ENCODE data around the gene NRIP3. TPM values are rescaled to one million over a fixed set of nuclear protein-coding genes. Genes with fewer than 3 reads are reported as not detected.

NRIP3 gene
- total RNA-seq, 1 experiment from 2014 or later, result not detected

DNA sequence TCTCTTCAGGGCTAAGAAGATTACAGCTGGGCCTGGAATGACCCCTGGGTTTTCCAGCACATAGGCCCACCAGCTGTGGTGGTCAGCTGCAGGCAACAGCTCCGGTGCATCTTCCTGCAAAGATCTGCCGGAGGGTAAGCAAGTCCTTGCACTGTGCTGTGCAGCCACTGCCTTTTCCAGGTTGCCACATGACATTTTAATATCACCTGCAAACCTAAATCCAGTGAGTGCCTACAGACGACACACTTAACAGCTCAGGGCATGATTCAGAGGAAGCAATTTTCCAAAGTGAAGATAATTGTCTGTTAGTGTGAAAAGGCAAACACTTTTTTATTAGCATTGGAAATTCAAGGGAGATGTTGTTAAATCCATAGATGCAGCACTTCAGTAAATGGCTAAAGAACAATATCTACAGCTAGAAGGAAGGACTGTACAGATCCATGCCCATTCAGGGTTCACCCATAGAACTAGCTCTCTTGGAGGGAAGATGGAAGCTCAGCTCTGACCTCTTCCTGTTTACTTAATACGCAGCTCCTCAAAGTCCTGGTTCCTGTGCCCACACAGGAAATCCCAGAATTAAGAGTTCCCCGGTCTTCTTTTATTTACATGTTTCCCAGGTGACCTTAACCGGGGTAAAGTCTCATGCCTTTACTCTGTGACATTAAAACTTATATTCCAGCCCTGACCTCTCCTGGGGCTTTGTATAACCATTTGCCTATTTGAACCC, 13.3 kb upstream of the NRIP3 start:
- Histone ChIP-seq H3K36me3 (ENCODE audit: low read depth, low read length) (no peaks in the 10 kb centered on the region), H3K4me1 (ENCODE audit: insufficient read depth, low read length) (no peaks in the 10 kb centered on the region), H3K27ac (ENCODE audit: low read length) (no peak overlapping the region), H3F3A (ENCODE audit: low read length, unreplicated experiment) (no peaks in the 10 kb centered on the region), H3K27me3 (ENCODE audit: low read length) (no peaks in the 10 kb centered on the region), H4K20me1 (ENCODE audit: low read length) (no peaks in the 10 kb centered on the region), H3K79me2 (ENCODE audit: low read length) (no peaks in the 10 kb centered on the region), H3K9me2 (replicated peaks; ENCODE audit: low read length) (no peaks in the 10 kb centered on the region), H3K9ac (ENCODE audit: low read length) (no peak overlapping the region), H3K9me3 (ENCODE audit: low read length) (no peaks in the 10 kb centered on the region), H2AFZ (ENCODE audit: low read length) (no peak overlapping the region), H3K4me3 (ENCODE audit: low read length) (no peak overlapping the region), H3K4me2 (ENCODE audit: low read length) (no peak overlapping the region)
- CTCF ChIA-PET, result no interaction called here
- intact Hi-C loops (cut with micrococcal nuclease), result no loop called here
- POLR2A ChIA-PET (ENCODE audit: unreplicated experiment), result interaction anchor here (0.6 kb wide), 1 partner anchor 892 kb away, joined by 10 read pairs; no protein-coding TSS in a partner anchor
- BruUV-seq (replicated peaks), result no TSS peak
- ATAC-seq, result no peak
- DNase-seq, result no peak
- no peak for TF ChIP-seq EZH2 (IDR thresholded peaks at IDR 0.05; ENCODE audit: low read length, unreplicated experiment)

DNA sequence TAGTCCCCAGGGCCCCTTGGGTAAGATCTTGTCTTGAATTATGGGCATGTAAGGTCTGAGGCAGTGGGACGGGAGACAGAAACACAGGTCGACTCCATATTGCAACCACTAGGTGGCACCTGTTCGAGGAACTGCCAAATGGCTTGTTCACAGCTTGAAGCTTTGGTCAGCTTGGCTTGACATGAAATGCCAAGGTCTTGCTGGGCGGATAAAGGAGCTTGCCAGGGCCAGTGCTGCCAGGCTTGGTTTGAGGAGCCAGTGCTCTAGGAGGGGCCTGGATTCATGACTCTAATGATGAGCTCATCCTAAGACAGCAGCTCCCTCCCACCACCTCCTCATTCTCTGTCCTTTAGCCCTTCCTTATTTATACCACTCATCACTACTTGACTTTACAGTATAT, 11.9 kb upstream of the NRIP3 start:
- Histone ChIP-seq H3K79me2 (ENCODE audit: low read length) (no peaks in the 10 kb centered on the region), H3K4me2 (ENCODE audit: low read length) (no peak overlapping the region), H2AFZ (ENCODE audit: low read length) (no peak overlapping the region), H3K9me2 (replicated peaks; ENCODE audit: low read length) (no peaks in the 10 kb centered on the region), H3K9ac (ENCODE audit: low read length) (no peak overlapping the region), H3K9me3 (ENCODE audit: low read length) (no peaks in the 10 kb centered on the region), H3K27ac (ENCODE audit: low read length) (no peak overlapping the region), H4K20me1 (ENCODE audit: low read length) (no peaks in the 10 kb centered on the region), H3K4me1 (ENCODE audit: insufficient read depth, low read length) (no peaks in the 10 kb centered on the region), H3K36me3 (ENCODE audit: low read depth, low read length) (no peaks in the 10 kb centered on the region), H3K4me3 (ENCODE audit: low read length) (no peak overlapping the region), H3K27me3 (ENCODE audit: low read length) (no peaks in the 10 kb centered on the region), H3F3A (ENCODE audit: low read length, unreplicated experiment) (no peaks in the 10 kb centered on the region)
- ATAC-seq (peak; percentile 93), DNase-seq (peak; percentile 77)
- POLR2A ChIA-PET (ENCODE audit: unreplicated experiment), result interaction anchor here (0.5 kb wide), 1 partner anchor 29 kb away, joined by 4 read pairs; no protein-coding TSS in a partner anchor
- TF ChIP-seq EZH2 (IDR thresholded peaks at IDR 0.05; ENCODE audit: low read length, unreplicated experiment) (no peak), EZH2phosphoT487 (IDR thresholded peaks at IDR 0.05; ENCODE audit: borderline replicate concordance, low read length) (no peak)
- TF ChIP-seq, protein P1, sequence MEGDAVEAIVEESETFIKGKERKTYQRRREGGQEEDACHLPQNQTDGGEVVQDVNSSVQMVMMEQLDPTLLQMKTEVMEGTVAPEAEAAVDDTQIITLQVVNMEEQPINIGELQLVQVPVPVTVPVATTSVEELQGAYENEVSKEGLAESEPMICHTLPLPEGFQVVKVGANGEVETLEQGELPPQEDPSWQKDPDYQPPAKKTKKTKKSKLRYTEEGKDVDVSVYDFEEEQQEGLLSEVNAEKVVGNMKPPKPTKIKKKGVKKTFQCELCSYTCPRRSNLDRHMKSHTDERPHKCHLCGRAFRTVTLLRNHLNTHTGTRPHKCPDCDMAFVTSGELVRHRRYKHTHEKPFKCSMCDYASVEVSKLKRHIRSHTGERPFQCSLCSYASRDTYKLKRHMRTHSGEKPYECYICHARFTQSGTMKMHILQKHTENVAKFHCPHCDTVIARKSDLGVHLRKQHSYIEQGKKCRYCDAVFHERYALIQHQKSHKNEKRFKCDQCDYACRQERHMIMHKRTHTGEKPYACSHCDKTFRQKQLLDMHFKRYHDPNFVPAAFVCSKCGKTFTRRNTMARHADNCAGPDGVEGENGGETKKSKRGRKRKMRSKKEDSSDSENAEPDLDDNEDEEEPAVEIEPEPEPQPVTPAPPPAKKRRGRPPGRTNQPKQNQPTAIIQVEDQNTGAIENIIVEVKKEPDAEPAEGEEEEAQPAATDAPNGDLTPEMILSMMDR (conservative IDR thresholded peaks at IDR 0.05; ENCODE audit: low read depth, low read length), result peak; percentile 76
- BruUV-seq (replicated peaks), result no TSS peak
- CTCF ChIA-PET, result interaction anchor here (0.5 to 1.8 kb wide), 9 partner anchors 39 to 491 kb away, joined by 3 to 20 read pairs (median 3); no protein-coding TSS in a partner anchor
- intact Hi-C loops (cut with micrococcal nuclease), result loop anchor here (1.0 to 2.0 kb wide), 2 partner anchors 122 to 491 kb away; no protein-coding TSS in a partner anchor

DNA sequence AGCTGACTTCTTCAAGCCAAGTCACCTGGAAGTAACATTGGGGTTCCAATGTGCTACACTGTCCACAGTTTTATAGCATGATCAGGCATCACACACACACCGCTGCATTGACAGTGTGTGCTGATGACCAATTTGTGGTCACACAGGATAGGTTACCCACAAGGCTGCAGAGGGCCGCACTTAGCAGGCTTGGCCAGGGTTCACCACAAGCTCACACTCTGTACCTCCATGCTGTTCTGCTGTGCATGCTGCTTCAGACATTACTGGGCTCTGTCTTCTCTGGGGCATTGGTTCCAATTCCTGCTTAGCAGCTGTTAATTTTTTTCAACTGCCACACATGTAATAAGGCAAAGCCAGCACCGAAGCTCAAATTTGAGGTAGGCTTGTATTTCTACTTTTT, 11.0 kb upstream of the NRIP3 start:
- Histone ChIP-seq H2AFZ (ENCODE audit: low read length) (no peak overlapping the region), H3K4me3 (ENCODE audit: low read length) (no peak overlapping the region), H3K4me1 (ENCODE audit: insufficient read depth, low read length) (no peaks in the 10 kb centered on the region), H3F3A (ENCODE audit: low read length, unreplicated experiment) (no peaks in the 10 kb centered on the region), H3K9me3 (ENCODE audit: low read length) (no peaks in the 10 kb centered on the region), H3K4me2 (ENCODE audit: low read length) (no peak overlapping the region), H3K27ac (ENCODE audit: low read length) (no peak overlapping the region), H3K9me2 (replicated peaks; ENCODE audit: low read length) (no peaks in the 10 kb centered on the region), H3K36me3 (ENCODE audit: low read depth, low read length) (no peaks in the 10 kb centered on the region), H3K79me2 (ENCODE audit: low read length) (no peaks in the 10 kb centered on the region), H3K27me3 (ENCODE audit: low read length) (no peaks in the 10 kb centered on the region), H4K20me1 (ENCODE audit: low read length) (no peaks in the 10 kb centered on the region), H3K9ac (ENCODE audit: low read length) (no peak overlapping the region)
- CTCF ChIA-PET, result interaction anchor here (0.6 to 1.8 kb wide), 3 partner anchors 117 to 479 kb away, joined by 3 to 20 read pairs (median 4); no protein-coding TSS in a partner anchor
- no peak for ATAC-seq
- no TSS peak for BruUV-seq (replicated peaks)
- DNase-seq, result no peak
- intact Hi-C loops (cut with micrococcal nuclease), result loop anchor here (1.0 to 2.0 kb wide), 2 partner anchors 122 to 492 kb away; no protein-coding TSS in a partner anchor
- TF ChIP-seq EZH2phosphoT487 (IDR thresholded peaks at IDR 0.05; ENCODE audit: borderline replicate concordance, low read length) (no peak), EZH2 (IDR thresholded peaks at IDR 0.05; ENCODE audit: low read length, unreplicated experiment) (no peak)
- TF ChIP-seq, protein P1 (conservative IDR thresholded peaks at IDR 0.05; ENCODE audit: low read depth, low read length), result no peak
- POLR2A ChIA-PET (ENCODE audit: unreplicated experiment), result no interaction called here

All from PC-3 (cell line).